Activated T-helper 2 cell treated with anti-CD3 and anti-CD28 coated beads, Interferon-gamma antibody, Interleukin-2, Interleukin-4, amounts not matched to agents 10 μg/mL and 5 μg/mL and 100 μg/mL, durations not matched to agents 14 hours and 24 hours and 36 hours (primary cell): ENCODE measurements around the gene CYBC1. TPM values are rescaled to one million over a fixed set of nuclear protein-coding genes. Genes with fewer than 3 reads are reported as not detected.
"Not testable (repeated sequence)": the region's sequence is repeated elsewhere in the genome, so short reads cannot be mapped to it uniquely, and the experiment has no call there.

Source experiments
- DNase-seq: peaks from one replicate; pipeline ENCODE4 v3.0.0; 2021; ENCODE audit warnings: low spot score
- H3K27ac Mint-ChIP-seq: one replicate; pipeline ENCODE4 v1.8.0; 2021; ENCODE audit warnings: mixed read lengths
- H3K27me3 Mint-ChIP-seq: one replicate; pipeline ENCODE4 v1.8.0; 2021; ENCODE audit warnings: low read depth, mixed read lengths
- H3K36me3 Mint-ChIP-seq: one replicate; pipeline ENCODE4 v1.8.0; 2021; ENCODE audit warnings: low read depth, mixed read lengths
- H3K4me1 Mint-ChIP-seq: one replicate; pipeline ENCODE4 v1.8.0; 2021; ENCODE audit warnings: low read depth, mixed read lengths
- H3K4me3 Mint-ChIP-seq: one replicate; pipeline ENCODE4 v1.8.0; 2021; ENCODE audit warnings: low read depth, mild to moderate bottlenecking, moderate library complexity, mixed read lengths
- H3K9me3 Mint-ChIP-seq: one replicate; pipeline ENCODE4 v1.8.0; 2021; ENCODE audit warnings: mixed read lengths
- intact Hi-C: fragments of 100-400 bp; cut with micrococcal nuclease; formaldehyde crosslinking; loops from one replicate; pipeline ENCODE4 v1.15.1; 2023
- total RNA-seq: library from RNA; stranded (reverse); gene quantifications from 2 replicates; pipeline ENCODE4 v1.2.3, GENCODE V29; 2022

Gene CYBC1
- total RNA-seq, 1 donor from 2014 or later = 265 TPM

- H3K4me1 Mint-ChIP-seq = peaks cover 17% of the 10 kb centered on the region
- H3K9me3 Mint-ChIP-seq = no peaks in the 10 kb centered on the region
- H3K4me3 Mint-ChIP-seq = no peak overlapping the region
- peak; percentile 68 for DNase-seq
- no peak overlapping the region for H3K27ac Mint-ChIP-seq
- peaks cover 8% of the 10 kb centered on the region for H3K36me3 Mint-ChIP-seq
- intact Hi-C loops = loop anchor here (1.0 to 10.0 kb wide), 3 partner anchors 62 to 380 kb away; partner anchors contain the start of genes DCXR and RAC3
- no peaks in the 10 kb centered on the region for H3K27me3 Mint-ChIP-seq
Observed at GRCh38 chr17:82414548-82415281, 35.8 kb downstream of the CYBC1 start.

DNA sequence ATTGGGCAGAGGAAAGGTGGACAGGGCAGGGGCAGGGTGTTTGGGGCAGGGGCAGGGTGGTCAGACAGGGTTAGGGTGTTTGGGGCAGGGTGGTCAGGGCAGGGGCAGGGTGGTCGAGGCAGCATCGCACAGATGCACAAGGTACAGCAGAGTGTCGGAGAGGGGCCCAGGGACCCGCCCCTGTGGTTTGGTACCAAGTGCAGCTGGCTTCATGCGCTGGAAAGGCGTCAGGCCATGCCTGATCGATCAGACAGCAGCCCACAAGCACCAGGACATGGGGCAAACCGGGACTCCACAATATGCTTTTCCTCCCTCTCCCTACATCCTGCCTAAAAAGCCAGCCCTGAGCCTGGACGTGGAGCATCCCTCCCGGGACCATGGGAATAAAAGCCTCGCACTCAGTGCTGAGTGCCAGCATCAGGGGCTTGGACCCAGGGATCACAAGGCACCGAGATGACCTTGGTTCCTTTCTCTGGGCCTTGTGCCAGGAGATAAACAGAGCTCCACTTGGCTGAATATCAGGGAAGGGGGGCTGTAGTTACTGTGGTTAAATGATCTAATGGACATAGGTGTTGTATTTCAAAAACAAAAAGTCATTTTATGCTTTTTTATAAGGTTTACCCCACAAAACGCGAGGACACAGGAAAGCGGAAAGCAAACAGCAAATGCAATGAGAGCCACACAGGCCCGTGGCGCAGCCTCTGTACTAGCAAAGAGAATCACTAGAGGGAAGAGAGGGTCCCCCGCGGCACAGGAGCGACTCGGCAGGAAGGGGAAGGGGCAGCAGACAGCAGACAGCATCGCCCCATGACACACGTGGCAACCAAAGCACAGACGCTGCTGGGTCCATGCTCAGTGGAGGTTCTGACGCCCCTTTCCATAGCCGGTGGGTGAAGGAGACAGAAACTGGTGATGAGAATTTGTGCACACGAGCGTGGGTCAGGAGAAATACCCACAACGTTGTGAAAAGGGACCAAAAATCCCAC lies 37.7 kb downstream of the CYBC1 start:
- Mint-ChIP-seq H3K27ac (no peak overlapping the region), H3K27me3 (no peaks in the 10 kb centered on the region), H3K4me1 (peaks cover 13% of the 10 kb centered on the region), H3K4me3 (no peak overlapping the region), H3K36me3 (peaks cover 7% of the 10 kb centered on the region), H3K9me3 (no peaks in the 10 kb centered on the region)
- intact Hi-C loops = loop anchor here (10.0 kb wide), 2 partner anchors 178 to 378 kb away; partner anchors contain the start of genes DCXR and RAC3
- no peak for DNase-seq

DNA sequence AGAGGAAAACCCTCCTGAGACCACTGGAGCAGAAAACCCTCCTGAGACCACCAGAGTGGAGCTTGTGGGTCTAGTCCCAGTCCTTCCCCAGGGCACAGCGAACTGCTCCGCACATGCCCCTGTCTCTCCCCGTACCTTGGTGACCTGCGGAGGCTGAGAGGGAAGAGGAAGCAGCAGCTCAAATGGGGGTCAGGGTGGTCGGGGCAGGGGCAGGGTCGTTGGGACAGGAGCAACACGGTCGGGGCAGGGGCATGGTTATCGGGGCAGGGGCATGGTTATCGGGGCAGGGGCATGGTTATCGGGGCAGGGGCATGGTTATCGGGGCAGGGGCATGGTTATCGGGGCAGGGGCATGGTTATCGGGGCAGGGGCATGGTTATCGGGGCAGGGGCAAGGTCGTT lies 38.5 kb downstream of the CYBC1 start:
- Mint-ChIP-seq H3K36me3 (peaks cover 13% of the 10 kb centered on the region), H3K4me1 (peaks cover 18% of the 10 kb centered on the region)
- not testable (repeated sequence) for DNase-seq, H3K9me3 Mint-ChIP-seq, H3K4me3 Mint-ChIP-seq, H3K27ac Mint-ChIP-seq, H3K27me3 Mint-ChIP-seq
- intact Hi-C loops = loop anchor here (10.0 kb wide), 2 partner anchors 177 to 377 kb away; partner anchors contain the start of genes DCXR and RAC3

DNA sequence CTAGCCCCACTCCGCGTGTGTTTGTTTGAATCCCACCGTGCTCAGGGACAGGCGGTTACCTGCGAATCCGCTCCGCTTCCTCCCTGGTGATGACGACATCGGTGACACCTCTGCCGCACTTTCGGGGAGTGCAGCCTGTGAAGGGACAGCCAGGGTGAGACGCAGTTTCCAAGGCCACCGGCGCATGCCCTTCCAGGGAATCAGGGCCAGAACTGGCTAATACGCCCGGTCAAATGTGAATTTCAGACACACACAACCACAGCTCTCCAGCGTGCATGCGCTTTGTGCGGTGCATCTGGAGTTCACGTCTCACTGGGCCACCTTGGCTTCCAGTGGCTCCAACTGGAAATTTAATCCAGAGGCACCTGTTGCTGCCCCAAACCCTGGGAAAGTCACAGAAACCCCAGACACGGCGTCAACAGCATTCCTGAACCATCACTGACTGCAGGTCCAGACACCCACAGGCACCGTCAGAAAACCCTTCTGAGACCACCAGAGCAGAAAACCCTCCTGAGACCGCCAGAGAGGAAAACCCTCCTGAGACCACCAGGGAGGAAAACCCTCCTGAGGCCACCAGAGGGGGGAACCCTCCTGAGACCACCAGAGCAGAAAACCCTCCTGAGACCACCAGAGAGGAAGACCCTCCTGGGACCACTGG lies 39.0 kb downstream of the CYBC1 start:
- Mint-ChIP-seq H3K36me3 (peaks cover 13% of the 10 kb centered on the region), H3K4me3 (no peak overlapping the region), H3K4me1 (peaks cover 18% of the 10 kb centered on the region), H3K27ac (no peak overlapping the region), H3K9me3 (no peaks in the 10 kb centered on the region), H3K27me3 (no peaks in the 10 kb centered on the region)
- DNase-seq = no peak
- intact Hi-C loops = loop anchor here (10.0 kb wide), 2 partner anchors 177 to 377 kb away; partner anchors contain the start of genes DCXR and RAC3

DNA sequence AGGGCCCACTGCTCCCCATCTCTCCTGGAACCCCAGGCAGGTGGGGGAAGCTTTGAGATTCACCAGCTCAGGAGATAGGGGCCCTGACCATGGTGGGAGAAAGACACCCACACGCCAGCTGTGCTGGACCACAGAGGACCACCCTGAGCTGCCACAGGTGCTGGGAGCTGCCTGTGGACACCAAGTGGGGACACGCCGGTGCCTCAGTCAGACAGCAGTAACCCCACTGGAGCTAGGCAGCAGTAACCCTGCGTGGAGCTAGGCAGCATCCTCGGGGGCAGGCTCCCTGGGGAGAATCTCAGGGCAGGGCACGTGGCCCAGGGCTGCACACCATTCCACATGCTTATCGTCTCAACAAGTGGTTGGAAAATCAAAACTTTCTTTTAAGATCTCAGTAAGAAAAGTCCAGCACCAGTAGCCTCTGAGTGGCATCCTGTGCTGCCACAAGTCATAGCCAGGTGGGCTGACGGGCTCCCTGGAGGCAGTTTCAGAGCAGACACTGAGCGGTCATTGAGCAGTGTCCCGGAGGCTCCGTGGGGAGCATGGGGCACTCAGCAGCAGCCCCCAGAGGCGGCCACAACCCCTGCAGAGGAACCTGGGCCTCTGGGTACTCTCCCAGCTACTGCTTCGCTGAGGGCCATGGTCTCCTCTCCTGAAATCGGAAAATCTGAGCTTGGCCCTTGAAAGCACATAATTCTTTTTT lies 40.4 kb downstream of the CYBC1 start:
- intact Hi-C loops = loop anchor here (10.0 kb wide), 2 partner anchors 175 to 375 kb away; partner anchors contain the start of genes DCXR and RAC3
- H3K9me3 Mint-ChIP-seq = no peaks in the 10 kb centered on the region
- H3K36me3 Mint-ChIP-seq = peaks cover 18% of the 10 kb centered on the region
- H3K4me1 Mint-ChIP-seq = peaks cover 15% of the 10 kb centered on the region
- no peak overlapping the region for H3K4me3 Mint-ChIP-seq
- no peaks in the 10 kb centered on the region for H3K27me3 Mint-ChIP-seq
- DNase-seq = no peak
- no peak overlapping the region for H3K27ac Mint-ChIP-seq

GRCh38 chr17:82408938-82409318 lies 41.6 kb downstream of the CYBC1 start:
- Mint-ChIP-seq H3K4me3 (no peak overlapping the region), H3K9me3 (no peaks in the 10 kb centered on the region), H3K27ac (no peak overlapping the region), H3K27me3 (no peaks in the 10 kb centered on the region), H3K4me1 (peaks cover 8% of the 10 kb centered on the region), H3K36me3 (peaks cover 16% of the 10 kb centered on the region)
- DNase-seq = no peak
- intact Hi-C loops = no loop called here

DNA sequence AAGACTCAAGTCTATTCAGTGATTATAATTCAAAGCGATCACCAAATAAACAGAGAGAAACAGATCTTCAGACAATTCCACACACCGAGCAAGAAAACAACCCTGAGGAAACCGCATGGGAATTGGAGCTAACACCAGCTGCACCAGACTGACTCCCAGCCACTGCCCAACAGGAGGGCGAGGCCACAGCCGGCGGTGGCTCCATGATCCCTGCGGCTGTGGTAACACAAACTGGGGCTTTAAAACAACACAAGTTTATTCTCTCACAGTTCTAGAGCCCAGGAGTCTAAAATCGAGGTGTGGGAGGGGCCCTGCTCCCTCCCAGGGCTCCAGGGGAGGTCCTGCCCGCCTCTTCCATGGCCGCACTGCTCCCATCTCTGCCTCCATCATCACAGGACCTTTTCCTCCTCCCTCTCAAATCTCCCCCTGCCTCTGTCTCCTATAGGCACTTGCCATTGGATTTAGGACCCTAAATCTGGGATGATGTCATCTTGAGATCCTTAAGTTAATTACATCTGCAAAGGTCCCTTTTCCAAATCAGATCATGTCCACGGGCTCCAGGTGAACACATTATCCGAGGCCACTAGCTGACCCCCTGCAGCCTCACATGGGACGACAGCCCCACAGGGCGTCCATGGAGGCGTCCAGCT lies 42.1 kb downstream of the CYBC1 start:
- Mint-ChIP-seq H3K27me3 (no peaks in the 10 kb centered on the region), H3K9me3 (no peaks in the 10 kb centered on the region), H3K36me3 (peaks cover 21% of the 10 kb centered on the region), H3K4me3 (no peak overlapping the region), H3K4me1 (peaks cover 8% of the 10 kb centered on the region), H3K27ac (no peak overlapping the region)
- intact Hi-C loops = no loop called here
- DNase-seq = no peak

GRCh38 chr17:82407255-82407654 lies 43.3 kb downstream of the CYBC1 start:
- intact Hi-C loops = no loop called here
- Mint-ChIP-seq H3K9me3 (no peaks in the 10 kb centered on the region), H3K27ac (no peak overlapping the region), H3K36me3 (peaks cover 24% of the 10 kb centered on the region), H3K4me3 (no peak overlapping the region), H3K27me3 (no peaks in the 10 kb centered on the region), H3K4me1 (peaks cover 10% of the 10 kb centered on the region)
- DNase-seq = no peak

- intact Hi-C loops = no loop called here
Observed at GRCh38 chr17:82406131-82406671, 44.4 kb downstream of the CYBC1 start.

GRCh38 chr17:82405051-82405450 lies 45.5 kb downstream of the CYBC1 start:
- H3K4me3 Mint-ChIP-seq = no peak overlapping the region
- intact Hi-C loops = no loop called here
- no peaks in the 10 kb centered on the region for H3K9me3 Mint-ChIP-seq
- no peak for DNase-seq
- H3K4me1 Mint-ChIP-seq = peaks cover 20% of the 10 kb centered on the region
- no peak overlapping the region for H3K27ac Mint-ChIP-seq
- H3K27me3 Mint-ChIP-seq = no peaks in the 10 kb centered on the region
- peaks cover 32% of the 10 kb centered on the region for H3K36me3 Mint-ChIP-seq

More at GRCh38 chr17:82406131-82406671, 44.4 kb downstream of the CYBC1 start:
- no peaks in the 10 kb centered on the region for H3K9me3 Mint-ChIP-seq
- peaks cover 13% of the 10 kb centered on the region for H3K4me1 Mint-ChIP-seq
- no peak for DNase-seq
- no peaks in the 10 kb centered on the region for H3K27me3 Mint-ChIP-seq
- H3K27ac Mint-ChIP-seq = no peak overlapping the region
- peaks cover 29% of the 10 kb centered on the region for H3K36me3 Mint-ChIP-seq
- no peak overlapping the region for H3K4me3 Mint-ChIP-seq
